Esophagus muscularis mucosa (tissue), 4 donors: ENCODE data around the gene DSN1. TPM values are rescaled to one million over a fixed set of nuclear protein-coding genes. Genes with fewer than 3 reads are reported as not detected.

Experiments
- DNase-seq: peaks from one replicate; pipeline ENCODE4 v3.0.0-alpha.2; 2017; ENCODE audit errors: extremely low spot score
- H3K27ac ChIP-seq, 4 donors: fragments of 200-600 bp; sonication (generic); replicated peaks in 1 of 4; 1 replicate in 3 of 4; 2 replicates in 1 of 4; pipeline ENCODE4 v1.5.1; 2016 to 2019; ENCODE audit warnings: mild to moderate bottlenecking in 1 of 4
- H3K27me3 ChIP-seq, 4 donors: fragments of 200-600 bp; sonication (generic); one replicate each; pipeline versions ENCODE4 v1.5.1 to v1.6.0; 2016 to 2019
- H3K36me3 ChIP-seq, 4 donors: fragments of 200-600 bp; sonication (generic); one replicate each; pipeline ENCODE4 v1.5.1; 2016 to 2019
- H3K4me1 ChIP-seq, 4 donors: fragments of 200-600 bp; sonication (generic); one replicate each; pipeline ENCODE4 v1.5.1; 2016 to 2019
- H3K4me3 ChIP-seq, 4 donors: fragments of 200-600 bp; sonication (generic); 1 replicate in 2 of 4; 2 replicates in 2 of 4; pipeline ENCODE4 v1.5.1; 2016 to 2019; ENCODE audit warnings: mild to moderate bottlenecking in 4 of 4, moderate library complexity in 1 of 4
- H3K9me3 ChIP-seq, 4 donors: fragments of 200-600 bp; sonication (generic); 1 replicate in 3 of 4; 2 replicates in 1 of 4; pipeline ENCODE4 v1.5.1; 2016 to 2019
- CTCF ChIP-seq, 3 experiments: fragments of 200-600 bp in 2 of 3; fragments of 450-650 bp in 1 of 3; sonication (generic) in 2 of 3; IDR thresholded peaks; one replicate each; pipeline ENCODE4 v1.5.1; 2017 to 2019; ENCODE audit warnings: antibody characterized with exemption in 3 of 3, mild to moderate bottlenecking in 2 of 3, moderate library complexity in 1 of 3
- EP300 ChIP-seq: sonication (generic); formaldehyde crosslinking; IDR thresholded peaks from one replicate; pipeline ENCODE4 v1.6.1; 2017; ENCODE audit warnings: antibody characterized with exemption
- POLR2A ChIP-seq: fragments of 450-650 bp; IDR thresholded peaks from one replicate; pipeline ENCODE4 v1.6.1; 2017; ENCODE audit warnings: antibody characterized with exemption, moderate library complexity, mild to moderate bottlenecking, low read depth
- POLR2AphosphoS5 ChIP-seq, 2 donors: sonication (generic); formaldehyde crosslinking; IDR thresholded peaks; one replicate each; pipeline ENCODE4 v1.6.1; 2017; ENCODE audit warnings: antibody characterized with exemption in 2 of 2
- WGBS: methylation state at CpG from one replicate; pipeline ENCODE4 v1.1.5; 2018; 5-methylcytosine and 5-hydroxymethylcytosine counted together
- intact Hi-C: fragments of 100-400 bp; cut with DNase I; formaldehyde crosslinking; loops from one replicate; pipeline ENCODE4 v1.15.1; 2023
- total RNA-seq, 4 donors: library from RNA; depleted of rRNA; stranded (reverse); fragments of >200 nt; gene quantifications; one replicate each; pipeline versions ENCODE4 v1.1.0 to v1.2.1, GENCODE V29; 2016

The DSN1 gene
- total RNA-seq, 4 donors from 2014 or later: 5.1 to 7.5 (median 6.3) TPM

GRCh38 chr20:36732456-36732855 is 41.1 kb downstream of the DSN1 start:
- no CpG with 5 or more reads among the region's 1 CpG for WGBS
- Histone ChIP-seq H3K9me3 (no peaks in the 10 kb centered on the region), H3K4me1 (peaks cover 0 to 19% (median 13%) of the 10 kb centered on the region in 4 donors), H3K27ac (no peak overlapping the region), H3K4me3 (no peak overlapping the region), H3K27me3 (no peaks in the 10 kb centered on the region), H3K36me3 (no peaks in the 10 kb centered on the region)
- intact Hi-C loops: no loop called here
- TF ChIP-seq POLR2AphosphoS5 (IDR thresholded peaks at IDR 0.05) (no peak), POLR2A (no peak), CTCF (IDR thresholded peaks at IDR 0.05) (no peak), EP300 (no peak)
- DNase-seq: no peak

GRCh38 chr20:36728986-36729385 is 44.6 kb downstream of the DSN1 start:
- Histone ChIP-seq H3K4me3 (no peak overlapping the region), H3K4me1 (peaks cover 0 to 9% (median 4%) of the 10 kb centered on the region in 4 donors), H3K36me3 (no peaks in the 10 kb centered on the region), H3K27ac (no peak overlapping the region), H3K9me3 (no peaks in the 10 kb centered on the region), H3K27me3 (no peaks in the 10 kb centered on the region)
- TF ChIP-seq POLR2AphosphoS5 (IDR thresholded peaks at IDR 0.05) (no peak), POLR2A (no peak), CTCF (IDR thresholded peaks at IDR 0.05) (no peak), EP300 (no peak)
- no peak for DNase-seq
- WGBS: 82% methylated on average over 3 of the region's 3 CpGs
- intact Hi-C loops: no loop called here

- Histone ChIP-seq H3K4me3 (no peak overlapping the region), H3K36me3 (peaks cover under 1 to 8% (median 3%) of the 10 kb centered on the region in 4 donors), H3K27me3 (no peaks in the 10 kb centered on the region), H3K27ac (no peak overlapping the region), H3K9me3 (no peaks in the 10 kb centered on the region), H3K4me1 (peaks cover 0 to 5% (median 0%) of the 10 kb centered on the region in 4 donors)
- TF ChIP-seq POLR2AphosphoS5 (IDR thresholded peaks at IDR 0.05) (no peak), POLR2A (no peak), CTCF (IDR thresholded peaks at IDR 0.05) (no peak), EP300 (no peak)
- intact Hi-C loops: no loop called here
- WGBS: 87% methylated on average over 3 of the region's 3 CpGs
- no peak for DNase-seq
These were observed 47.4 kb downstream of the DSN1 start for GRCh38 chr20:36726168-36726567.

GRCh38 chr20:36720510-36720909 is 53.1 kb downstream of the DSN1 start:
- intact Hi-C loops: no loop called here
- Histone ChIP-seq H3K27me3 (no peaks in the 10 kb centered on the region), H3K4me3 (no peak overlapping the region), H3K9me3 (no peaks in the 10 kb centered on the region), H3K36me3 (peaks cover 5 to 31% (median 19%) of the 10 kb centered on the region in 4 donors), H3K27ac (no peak overlapping the region), H3K4me1 (peaks cover 0 to 3% (median 0%) of the 10 kb centered on the region in 4 donors)
- WGBS: 93% methylated on average over 3 of the region's 3 CpGs
- DNase-seq: no peak
- TF ChIP-seq CTCF (IDR thresholded peaks at IDR 0.05) (no peak), POLR2A (no peak), EP300 (no peak), POLR2AphosphoS5 (IDR thresholded peaks at IDR 0.05) (no peak)

- 87% methylated on average over 2 of the region's 2 CpGs for WGBS
- intact Hi-C loops: no loop called here
- no peak for DNase-seq
These were observed 55.9 kb downstream of the DSN1 start for GRCh38 chr20:36717657-36718056.

More at GRCh38 chr20:36717657-36718056, 55.9 kb downstream of the DSN1 start:
- no peak overlapping the region for H3K27ac ChIP-seq
- TF ChIP-seq POLR2AphosphoS5 (IDR thresholded peaks at IDR 0.05) (no peak), CTCF (IDR thresholded peaks at IDR 0.05) (peak in 1 of 3 experiments; percentile 18), EP300 (no peak), POLR2A (no peak)
- H3K36me3 ChIP-seq: peaks cover 5 to 31% (median 20%) of the 10 kb centered on the region in 4 donors
- peaks cover 0 to 3% (median 0%) of the 10 kb centered on the region in 4 donors for H3K4me1 ChIP-seq
- no peak overlapping the region for H3K4me3 ChIP-seq
- H3K27me3 ChIP-seq: no peaks in the 10 kb centered on the region
- H3K9me3 ChIP-seq: no peaks in the 10 kb centered on the region
